NCI-H2227 (cell line): ENCODE data around the gene C18orf54.
"Not testable (repeated sequence)": the region's sequence is repeated elsewhere in the genome, so short reads cannot be mapped to it uniquely, and the experiment has no call there.

Experiments used
- DNase-seq: peaks from one replicate; lab custom pipeline; 2025; ENCODE audit not compliant: unreplicated experiment; lab: John Stamatoyannopoulos, UW

Gene C18orf54

DNA sequence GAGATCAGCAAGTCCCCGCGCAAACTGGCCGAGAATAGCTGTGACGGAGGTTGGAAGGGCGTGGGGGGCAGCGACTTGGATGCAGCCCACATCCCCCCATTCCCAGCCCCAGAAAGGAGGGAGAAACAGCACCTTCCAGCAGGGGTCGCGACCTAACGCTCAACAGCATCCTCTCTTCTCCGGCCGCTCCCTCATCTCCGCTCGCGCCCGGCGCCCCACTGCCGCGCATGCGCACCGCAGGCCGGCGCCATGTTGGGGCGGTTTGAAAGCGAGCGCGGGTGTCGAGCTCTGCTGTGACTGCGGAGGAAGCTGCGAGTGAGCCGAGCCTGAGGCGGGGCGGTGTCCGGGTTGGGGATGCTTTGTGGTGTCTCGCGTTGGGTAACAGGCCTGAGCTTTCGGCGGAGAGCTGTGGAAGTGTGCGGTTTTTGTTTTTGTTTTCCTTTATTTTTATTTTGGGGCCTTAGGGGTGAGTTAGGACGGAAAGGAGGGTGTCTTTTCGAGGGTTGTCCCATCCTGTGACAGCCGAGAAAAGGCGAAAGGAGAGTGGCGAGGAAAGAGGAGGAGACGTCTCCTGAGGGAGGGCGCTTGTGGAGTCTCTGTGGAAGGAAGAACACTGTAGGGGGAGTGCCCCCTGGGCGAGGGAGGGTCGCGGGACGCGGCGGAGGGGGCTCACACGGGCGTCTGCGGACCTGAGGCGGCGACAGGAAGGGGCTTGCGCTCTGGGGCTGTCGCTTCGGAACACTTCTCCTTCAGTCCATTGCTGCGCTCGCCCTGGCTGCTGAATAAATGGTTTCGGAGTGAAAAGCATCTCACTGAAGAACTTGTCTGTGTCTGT is at the start of gene C18orf54, which contains the start of gene STARD6:
C18orf54 (plus strand) TSS at position 247 of the 835 bp plus-strand sequence. CDS start 2,667 bp downstream, outside the sequence.
STARD6 (minus strand) TSS at position 199 of the 835 bp plus-strand sequence. CDS start 3,285 bp downstream, outside the sequence.
- peak; percentile 94 for DNase-seq

DNA sequence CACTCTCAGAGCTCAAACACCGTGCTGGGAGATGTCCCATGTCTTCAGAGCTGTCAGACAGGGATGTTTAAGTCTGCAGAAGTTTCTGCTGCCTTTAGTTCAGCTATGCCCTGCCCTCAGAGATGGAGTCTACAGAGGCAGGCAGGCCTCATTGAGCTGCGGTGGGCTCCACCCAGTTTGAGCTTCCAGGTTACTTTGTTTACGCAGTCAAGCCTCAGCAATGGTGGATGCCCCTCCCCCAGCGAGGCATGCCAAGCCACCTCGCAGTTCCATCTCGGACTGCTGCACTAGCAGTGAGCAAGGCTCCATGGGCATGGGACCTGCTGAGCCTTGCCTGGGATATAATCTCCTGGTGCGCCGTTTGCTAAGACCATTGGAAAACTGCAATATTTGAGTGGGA is 48.1 kb upstream of the C18orf54 start:
- not testable (repeated sequence) for DNase-seq

DNA sequence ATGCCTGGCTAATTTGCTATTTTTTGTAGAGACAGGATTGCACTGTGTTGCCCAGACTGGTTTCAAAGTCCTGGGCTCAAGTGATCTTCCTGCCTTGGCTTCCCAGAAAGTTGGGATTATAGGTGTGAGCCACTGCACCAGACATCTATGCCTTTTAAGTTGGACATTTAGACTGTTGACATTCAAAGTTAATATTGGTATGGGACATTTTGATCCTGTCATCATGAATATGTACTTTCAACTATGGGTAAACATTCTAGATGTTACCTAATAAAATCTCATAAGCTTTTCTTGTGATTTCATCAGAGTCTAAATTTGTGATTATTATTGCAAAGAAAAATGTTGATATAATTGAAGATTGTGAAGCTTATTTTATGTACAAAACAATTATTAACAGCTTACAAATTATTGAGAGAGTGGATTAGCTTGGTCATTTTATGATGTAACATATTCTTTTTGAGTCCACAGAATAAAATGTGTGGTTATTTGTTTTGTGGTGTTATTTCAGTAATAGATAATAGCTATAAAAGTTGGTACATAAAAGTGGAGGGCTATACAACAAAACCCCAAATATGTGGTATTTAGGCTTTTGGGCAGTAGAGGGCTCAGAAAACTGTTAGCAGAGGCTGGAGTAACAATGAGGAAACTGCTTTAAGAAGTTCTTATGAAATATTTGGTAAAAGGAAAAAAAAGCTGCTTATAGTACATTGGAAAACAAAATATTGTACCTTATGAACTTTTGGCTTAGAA is 41.5 kb upstream of the C18orf54 start:
- no peak for DNase-seq

DNA sequence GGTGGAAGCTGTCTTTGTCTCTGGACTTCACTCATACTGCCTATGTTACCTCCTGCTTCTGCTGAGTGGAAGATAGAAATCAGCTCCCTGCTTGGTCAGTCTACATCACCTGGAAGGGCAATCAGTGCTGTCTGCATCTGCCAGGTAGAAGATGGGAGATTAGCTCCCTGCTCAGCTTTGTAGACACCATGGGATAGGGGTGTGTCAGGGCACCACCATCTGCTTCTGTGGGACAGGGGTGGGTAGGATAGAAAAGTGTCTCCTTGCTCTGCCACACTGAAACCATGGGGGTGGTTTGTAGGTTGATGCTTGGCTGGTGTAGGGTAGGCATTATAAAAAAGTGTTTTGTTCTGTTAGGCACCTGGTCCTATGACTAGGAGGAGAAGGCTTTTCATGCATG is 34.1 kb upstream of the C18orf54 start:
- no peak for DNase-seq

DNA sequence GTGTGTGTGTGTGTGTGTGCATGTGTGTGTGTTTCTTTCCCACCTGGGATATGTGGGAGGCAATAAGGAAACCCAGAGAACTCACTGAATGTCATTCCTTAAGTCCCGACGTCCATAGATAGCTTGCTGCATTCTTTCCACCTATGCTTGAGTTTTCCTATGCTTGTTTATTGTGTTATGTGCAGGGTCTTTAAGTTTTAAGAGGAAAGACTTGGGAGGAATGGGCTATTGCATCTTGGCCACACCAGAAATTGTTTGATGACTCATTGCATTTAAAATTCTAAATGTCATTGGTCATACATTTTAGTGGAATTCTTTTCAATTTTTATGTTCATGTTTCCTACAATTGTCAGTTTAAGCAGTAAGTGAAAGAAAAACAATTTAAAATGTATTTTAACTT is 33.7 kb upstream of the C18orf54 start:
- no peak for DNase-seq

DNA sequence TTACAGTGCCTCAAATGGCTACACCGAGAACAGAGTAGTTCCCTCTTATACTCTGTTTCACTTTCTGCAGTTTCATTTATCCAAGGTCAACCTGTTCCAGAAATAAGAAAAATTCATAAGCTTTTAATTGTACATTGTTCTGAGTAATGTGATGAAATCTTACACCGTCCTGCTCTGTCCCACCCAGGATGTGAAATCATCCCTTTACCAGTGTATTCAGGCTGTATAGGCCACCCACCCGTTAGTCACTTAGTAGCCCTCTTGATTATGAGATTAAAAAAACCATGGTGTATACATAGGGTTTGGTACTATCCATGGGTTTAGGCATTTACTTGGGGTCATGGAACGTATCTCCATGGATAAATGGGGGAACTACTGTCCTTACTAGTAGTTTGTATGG is 29.9 kb upstream of the C18orf54 start:
- no peak for DNase-seq

DNA sequence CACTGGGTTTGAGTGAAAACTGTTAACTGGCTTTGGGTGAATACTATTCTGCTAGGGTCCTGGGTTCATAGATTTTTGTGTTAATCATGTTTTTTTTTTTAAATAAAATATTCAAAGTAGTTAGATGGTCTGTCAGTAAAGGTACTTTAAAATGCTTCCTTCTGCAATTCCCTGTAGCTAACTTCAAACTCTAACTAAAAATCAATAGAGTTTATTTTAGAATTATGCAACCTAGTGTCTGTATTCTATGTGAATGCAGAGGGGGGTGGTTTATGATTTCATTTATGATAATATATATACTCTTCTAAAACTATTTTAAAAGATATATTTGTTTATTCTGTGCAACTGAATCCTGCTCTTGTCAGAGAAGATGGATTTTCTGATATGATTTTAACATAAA is 27.9 kb upstream of the C18orf54 start:
- no peak for DNase-seq

DNA sequence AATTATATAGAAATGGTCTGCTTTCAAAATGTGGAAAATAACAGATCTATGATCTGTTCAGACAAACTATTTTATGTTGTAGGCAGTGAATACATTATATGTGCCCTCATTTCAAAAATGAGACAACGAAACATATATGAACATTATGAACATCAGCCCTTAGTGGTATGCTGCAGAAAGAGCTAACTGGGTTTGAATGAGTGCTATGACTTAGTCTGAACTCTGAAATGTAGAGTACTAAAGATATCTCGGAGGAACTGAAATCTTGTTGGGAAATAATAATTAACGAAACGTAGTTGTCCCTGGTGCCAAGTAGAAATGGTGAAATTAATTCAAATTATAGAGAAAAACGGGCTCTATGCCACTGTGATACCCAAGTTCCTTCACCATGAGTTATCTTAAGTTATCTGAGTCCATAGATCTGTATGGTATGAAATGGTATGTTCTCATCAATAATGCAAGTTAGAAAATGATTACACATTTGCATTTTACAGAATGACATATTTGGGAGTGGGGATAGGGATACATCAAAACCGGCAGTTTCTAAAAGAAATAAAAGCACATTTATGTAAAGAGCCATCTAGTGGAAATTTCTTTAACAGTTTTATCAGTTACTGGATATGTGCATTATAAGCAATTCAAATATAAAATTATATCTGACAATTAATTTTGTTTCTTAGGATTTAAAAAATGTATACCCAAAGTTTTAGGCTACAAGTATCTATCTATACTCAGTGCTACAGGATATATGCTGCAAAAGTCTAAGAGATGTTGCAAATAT is 26.7 kb upstream of the C18orf54 start:
- DNase-seq = peak; percentile 6

DNA sequence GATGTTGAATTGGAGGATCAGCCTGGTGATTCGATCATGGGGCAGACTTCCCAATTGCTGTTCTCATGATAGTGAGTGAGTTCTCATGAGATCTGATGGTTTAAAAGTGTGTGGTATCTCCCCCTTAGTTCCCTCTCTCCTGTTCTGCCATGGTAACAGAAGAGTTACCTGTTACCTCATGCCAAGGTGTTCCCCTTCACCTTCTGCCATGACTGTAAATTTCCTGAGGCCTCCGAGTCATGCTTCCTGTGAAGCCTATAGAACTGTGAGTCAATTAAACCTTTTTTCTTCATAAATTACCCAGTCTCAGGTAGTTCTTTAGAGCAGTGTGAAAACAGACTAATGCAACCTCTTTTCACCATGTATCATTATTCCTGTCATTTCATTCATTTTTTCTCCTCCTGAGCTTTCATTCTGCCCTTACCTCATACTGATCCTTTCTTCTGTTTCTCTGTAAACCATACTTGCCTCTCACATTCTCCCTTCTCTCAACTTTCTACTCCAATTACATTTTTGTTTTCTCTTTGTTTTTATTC is 22.0 kb upstream of the C18orf54 start:
- DNase-seq = no peak

DNA sequence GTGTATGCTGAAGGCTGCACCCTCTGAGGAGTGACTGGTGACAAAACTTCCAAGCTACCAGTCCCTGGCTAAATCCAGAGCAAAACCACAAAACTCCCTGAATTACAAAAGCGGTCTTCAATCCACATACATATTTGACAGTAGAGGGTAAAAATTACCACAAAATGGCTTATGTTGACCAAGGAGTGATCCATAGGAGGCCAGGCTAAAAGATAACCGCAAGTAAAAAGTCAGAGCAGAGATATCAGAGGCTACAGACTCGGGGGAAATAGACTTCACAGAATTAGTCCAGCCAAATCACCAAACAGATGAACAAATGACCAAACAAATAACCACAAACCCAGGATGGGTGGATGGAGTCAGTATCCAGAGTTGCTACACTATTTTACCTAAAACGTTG is 19.5 kb upstream of the C18orf54 start:
- no peak for DNase-seq

DNA sequence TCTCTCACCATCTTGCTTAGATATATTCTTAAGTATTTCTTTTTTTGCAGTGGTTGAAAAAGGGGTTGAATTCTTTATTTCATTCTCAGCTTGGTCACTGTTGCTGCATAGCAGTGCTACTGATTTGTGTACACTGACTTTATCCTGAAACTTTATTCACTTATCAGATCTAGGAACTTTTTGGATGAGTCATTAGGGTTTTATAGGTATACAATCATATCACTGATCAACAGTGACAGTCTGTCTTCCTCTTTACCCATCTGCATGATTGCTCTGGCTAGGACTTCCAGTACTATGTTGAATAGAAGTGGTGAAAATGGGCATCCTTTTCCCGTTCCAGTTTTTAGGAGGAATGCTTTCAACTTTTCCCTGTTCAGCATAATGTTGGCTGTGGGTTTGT is 6.5 kb upstream of the C18orf54 start:
- no peak for DNase-seq

DNA sequence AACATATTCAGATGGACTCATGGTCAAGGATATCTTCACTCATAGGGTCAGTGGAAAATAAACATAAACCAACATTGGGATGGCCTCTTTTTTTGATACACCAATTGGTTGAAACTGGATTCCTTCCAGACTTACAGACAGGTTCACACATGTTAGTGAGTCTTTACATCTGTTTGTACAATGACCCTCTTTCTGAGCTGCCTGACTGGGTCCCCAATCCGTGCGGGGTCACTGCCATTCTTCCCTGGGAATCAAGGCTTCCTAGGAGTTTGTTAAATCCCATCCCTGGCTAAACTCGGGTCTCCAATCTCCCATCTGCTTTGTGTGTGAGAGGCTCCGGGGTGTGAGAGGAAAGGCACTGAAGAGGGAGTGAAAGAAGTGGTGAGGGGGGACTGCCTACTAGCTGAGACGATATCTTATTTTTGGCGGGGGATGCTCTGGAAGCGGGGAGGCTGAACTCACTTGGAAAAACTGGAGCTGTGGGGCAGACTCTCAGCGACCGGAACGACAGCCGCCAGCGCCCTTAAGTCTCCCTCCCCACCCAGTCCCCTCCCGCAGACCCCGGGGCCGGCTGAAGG is 535 bp upstream of the C18orf54 start:
- peak; percentile 83 for DNase-seq

DNA sequence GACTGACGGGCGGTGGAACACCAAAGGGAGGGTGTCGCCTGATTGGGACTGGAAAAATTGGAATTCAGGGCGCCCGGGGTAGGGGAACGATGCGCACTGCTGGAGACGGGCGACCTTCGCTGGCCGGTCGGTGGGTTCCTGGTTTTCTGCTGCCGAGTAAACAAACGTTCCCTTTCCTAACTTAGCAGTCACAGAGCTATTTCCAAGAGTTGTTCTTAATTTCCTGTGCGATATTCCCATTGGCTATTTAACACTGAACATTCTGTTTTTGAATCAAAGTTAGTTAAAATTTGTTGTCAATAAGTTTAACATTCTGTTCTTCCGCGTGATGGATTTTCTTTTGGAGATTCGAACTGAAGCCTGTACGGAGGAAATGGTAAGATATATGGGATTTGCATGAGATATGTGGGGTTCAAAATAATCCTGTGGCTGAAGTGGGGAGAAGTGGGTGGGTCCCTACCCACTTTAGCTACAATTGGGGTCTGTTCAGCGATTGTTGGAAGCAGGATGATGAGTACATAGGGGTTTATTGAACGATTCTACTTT is 862 bp downstream of the C18orf54 start:
- DNase-seq = no peak

DNA sequence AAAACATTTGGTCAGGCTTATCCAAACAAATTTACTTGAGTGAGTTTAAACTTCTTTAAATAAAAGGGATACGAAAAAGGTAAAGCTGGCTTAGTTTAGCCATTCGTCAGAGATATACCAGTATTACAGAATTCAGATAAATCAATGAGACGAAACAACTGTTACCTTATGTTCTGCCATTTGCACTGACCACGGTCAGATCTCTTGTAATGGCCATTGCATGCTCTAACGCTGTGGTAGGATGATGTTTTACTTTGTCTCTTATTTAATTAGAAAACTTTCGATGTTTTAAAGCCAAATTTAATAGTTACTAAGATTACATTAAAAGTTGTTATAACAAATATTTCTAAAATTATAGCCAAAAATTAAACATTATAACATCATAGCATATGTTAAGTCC is 1.5 kb downstream of the C18orf54 start:
- no peak for DNase-seq

DNA sequence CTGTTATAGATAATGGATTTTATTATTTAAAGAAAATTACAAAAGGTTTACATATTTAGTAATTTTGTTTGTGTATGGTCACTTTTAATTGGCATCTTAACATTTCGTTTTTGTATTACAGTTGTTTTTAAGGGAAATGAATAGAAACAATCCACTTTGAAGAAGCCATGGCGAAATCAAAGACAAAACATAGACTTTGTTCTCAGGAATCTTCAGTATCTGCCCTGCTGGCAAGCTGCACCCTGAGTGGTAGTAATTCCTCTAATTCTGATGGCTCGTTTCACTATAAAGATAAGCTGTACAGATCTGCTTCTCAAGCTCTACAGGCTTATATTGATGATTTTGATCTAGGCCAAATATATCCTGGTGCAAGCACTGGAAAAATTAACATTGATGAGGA is 2.7 kb downstream of the C18orf54 start:
- DNase-seq = no peak

DNA sequence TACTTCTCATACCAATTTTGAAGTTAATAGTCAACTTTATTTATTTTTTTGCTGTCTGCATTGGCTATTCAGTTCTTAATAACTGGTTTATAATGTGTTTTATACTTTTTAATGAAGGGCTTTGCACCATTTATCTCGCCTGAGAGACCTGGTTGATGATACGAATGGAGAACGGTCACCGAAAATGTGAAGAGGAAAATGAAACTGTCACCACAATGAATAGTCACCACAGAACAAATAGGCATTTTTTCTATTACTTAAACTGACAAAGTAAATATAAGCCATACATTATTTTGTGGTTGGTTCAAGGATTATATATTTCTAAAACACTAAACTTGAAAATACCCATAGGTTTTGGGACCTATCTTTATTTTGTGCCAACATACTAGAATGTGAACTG is 20.4 kb downstream of the C18orf54 start:
- no peak for DNase-seq

DNA sequence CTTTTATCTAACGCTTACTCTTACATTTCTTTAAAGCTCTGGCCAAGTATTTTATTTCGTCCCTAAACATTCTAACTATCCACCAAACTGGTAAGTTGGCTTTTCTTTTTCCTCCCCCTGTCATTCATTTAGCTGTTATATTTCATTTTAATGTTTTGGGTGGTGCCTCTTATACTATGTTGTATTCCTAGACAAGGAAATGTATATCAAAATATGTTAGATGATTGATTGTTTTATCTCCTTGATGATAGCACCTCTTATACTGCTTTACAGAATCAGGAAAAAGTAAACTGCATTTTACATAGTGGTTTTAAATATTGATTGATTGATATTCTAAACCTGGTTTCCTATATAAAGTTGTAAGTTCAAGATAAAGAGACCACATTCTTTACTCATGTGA is 23.9 kb downstream of the C18orf54 start:
- no peak for DNase-seq

DNA sequence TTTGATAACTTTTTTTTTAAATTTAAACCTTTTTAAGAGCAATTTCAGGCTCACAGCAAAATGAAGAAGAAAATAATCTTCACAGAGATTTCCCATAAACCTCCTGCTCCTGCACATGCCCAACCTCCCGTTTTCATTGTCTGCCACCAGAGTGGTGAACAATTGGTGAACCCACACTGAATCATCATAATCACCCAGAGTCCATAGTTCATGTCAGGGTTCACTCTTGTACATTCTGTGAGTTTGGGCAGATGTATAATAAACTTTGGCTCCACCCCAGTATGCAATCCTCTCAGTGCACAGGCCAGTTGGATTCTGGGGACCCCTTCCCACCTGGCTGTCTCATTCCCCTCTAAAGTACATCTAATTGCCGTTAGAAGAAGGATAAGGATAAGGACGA is 24.4 kb downstream of the C18orf54 start:
- DNase-seq = no peak

DNA sequence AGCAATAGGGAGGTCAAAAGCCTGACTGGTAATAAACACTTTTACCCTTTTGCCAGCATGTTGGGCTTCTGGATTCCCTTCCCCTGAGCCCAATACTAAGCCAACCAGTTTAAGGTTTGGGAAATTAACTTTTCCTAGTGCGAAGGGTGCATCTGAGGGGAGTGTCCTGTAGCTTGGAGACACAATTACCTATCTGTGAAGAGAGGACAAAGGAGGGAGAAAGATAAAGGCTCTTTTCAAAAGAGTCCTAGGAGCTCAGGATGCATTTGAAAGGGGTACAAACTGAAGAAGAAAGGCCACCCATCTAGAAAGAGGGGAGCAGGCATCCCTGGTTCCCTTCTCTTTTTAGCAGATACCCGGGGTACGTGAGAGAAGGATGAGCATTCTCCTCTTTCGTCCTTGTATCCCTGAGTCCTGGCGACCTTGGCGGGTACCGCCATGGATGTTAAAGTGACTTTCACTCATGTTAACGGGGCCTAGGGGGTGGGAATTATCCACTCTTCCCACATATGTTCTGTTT is 25.1 kb downstream of the C18orf54 start:
- no peak for DNase-seq

DNA sequence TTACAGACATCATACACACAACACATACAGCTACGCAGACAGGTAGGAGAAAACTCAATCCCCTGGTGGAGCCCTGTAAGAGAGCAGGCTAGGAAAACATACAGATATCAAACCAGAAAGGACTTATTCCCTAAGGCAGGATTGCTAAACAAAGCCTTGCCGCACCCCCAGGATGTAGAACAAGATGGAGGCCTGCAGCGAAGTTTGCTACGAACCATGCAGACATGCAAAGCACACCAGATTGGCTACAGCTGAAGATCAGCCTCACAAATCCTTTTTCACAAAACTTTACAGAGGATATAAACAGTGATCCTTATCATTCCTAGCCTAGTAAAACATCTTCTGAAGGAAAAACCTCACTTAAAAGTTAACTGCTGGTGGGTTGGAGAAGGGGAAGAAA is 28.3 kb downstream of the C18orf54 start:
- no peak for DNase-seq
